ENCODE results near the gene DCXR.

The DCXR gene

DNA sequence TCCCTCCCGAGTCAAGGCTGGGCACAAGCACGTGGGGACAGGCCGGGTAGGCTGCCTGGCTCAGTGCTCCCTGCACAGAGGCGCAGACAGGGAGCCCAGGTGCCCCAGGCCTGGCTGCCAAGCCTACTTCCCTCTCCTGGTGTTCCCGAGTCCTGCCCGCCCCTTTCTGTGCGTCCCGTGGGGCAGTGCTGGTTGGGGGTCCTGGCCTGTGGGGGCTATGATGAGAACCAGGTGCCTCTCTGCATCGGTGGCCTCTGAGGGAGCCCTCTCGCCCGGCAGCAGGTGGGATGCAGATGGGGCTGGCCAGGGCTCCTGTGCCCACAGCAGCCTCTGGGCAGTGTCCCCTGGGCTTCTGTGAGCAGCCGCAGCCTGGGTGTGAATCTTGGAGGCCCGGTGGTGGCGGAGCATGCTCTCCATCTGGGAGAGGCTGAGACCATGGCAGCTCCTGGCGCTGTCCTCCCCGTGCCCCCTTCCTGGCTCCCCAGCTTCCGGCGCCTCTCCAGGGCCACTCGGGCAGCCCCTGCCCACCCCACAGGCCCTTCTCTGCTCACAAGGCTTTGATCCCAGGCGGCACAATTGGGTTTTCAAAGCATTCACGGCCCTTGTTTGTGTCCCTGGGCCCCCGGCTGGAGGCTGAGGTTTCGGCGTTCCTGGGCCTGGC, 22.1 kb downstream of the DCXR start:
- H3K27ac ChIP-seq = no peak overlapping the region
- DNase-seq (ENCODE audit: low read depth, low spot score) = no peak

DNA sequence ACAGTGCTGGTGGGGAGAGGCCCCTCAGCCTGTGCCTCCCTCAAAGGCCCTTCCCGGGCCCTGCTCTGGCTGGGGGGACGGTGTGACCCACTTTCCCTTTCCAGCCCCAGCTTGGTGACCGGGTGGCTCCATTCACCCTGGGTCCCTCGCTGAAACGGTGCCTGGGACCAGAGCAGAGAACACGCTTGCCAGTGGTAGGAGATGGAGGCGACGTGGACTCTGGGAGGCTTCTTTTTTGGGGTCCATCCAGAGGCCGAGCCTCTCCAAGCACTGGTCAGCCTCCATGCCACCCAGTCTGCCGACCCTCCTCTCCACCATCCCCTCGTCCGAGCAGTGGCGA, 22.6 kb downstream of the DCXR start:
- H3K27ac ChIP-seq = no peak overlapping the region

GRCh38 chr17:82014432-82014831, 23.1 kb downstream of the DCXR start:
- no peak for DNase-seq (ENCODE audit: low read depth, low spot score)
- H3K27ac ChIP-seq = no peak overlapping the region

More for the DNA sequence above, 22.6 kb downstream of the DCXR start:
- DNase-seq (ENCODE audit: low read depth, low spot score) = no peak

- H3K27ac ChIP-seq = no peak overlapping the region
- DNase-seq (ENCODE audit: low read depth, low spot score) = no peak
Observed at GRCh38 chr17:82013772-82014321, 23.6 kb downstream of the DCXR start.

GRCh38 chr17:82013341-82013740, 24.2 kb downstream of the DCXR start:
- DNase-seq (ENCODE audit: low read depth, low spot score) = no peak
- no peak overlapping the region for H3K27ac ChIP-seq

DNA sequence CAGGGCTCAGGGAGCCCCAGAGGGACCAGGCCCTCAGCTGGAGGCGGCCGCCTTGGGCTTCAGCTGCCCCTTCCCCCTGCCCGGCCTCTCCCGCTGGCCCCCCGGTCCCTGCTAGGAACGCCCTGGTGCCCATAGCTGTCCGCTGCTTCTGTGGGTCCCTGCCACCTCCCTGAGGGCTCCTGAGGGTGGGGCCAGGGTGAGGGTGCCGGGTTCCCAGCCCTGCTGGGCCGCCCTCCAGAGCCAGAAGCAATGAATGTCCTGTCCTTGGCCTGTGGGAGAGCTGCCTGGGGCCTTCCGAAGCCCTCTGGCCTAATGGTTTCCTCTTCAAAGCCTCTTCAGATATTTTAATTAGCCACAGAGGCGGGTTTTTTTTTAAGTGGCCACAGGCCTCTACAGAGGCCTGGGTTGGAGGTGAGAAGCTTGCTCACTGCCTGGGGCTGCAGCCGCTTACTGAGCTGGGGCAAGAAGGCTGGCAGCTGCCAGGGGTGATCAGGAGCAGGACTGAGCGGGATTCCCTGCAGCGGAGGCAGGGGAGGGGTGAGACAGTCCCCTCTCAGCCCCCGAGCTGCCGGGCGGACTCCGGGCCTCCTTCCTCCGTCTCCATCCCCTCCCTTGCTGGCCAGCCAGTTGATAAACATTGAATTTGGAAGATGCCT, 24.7 kb downstream of the DCXR start:
- no peak for DNase-seq (ENCODE audit: low read depth, low spot score)
- no peak overlapping the region for H3K27ac ChIP-seq

- DNase-seq (ENCODE audit: low read depth, low spot score) = no peak
- no peak overlapping the region for H3K27ac ChIP-seq
Observed at GRCh38 chr17:82012261-82012639, 25.2 kb downstream of the DCXR start.

- no peak overlapping the region for H3K27ac ChIP-seq
- no peak for DNase-seq (ENCODE audit: low read depth, low spot score)
Observed at GRCh38 chr17:82011617-82012187, 25.8 kb downstream of the DCXR start.

DNA sequence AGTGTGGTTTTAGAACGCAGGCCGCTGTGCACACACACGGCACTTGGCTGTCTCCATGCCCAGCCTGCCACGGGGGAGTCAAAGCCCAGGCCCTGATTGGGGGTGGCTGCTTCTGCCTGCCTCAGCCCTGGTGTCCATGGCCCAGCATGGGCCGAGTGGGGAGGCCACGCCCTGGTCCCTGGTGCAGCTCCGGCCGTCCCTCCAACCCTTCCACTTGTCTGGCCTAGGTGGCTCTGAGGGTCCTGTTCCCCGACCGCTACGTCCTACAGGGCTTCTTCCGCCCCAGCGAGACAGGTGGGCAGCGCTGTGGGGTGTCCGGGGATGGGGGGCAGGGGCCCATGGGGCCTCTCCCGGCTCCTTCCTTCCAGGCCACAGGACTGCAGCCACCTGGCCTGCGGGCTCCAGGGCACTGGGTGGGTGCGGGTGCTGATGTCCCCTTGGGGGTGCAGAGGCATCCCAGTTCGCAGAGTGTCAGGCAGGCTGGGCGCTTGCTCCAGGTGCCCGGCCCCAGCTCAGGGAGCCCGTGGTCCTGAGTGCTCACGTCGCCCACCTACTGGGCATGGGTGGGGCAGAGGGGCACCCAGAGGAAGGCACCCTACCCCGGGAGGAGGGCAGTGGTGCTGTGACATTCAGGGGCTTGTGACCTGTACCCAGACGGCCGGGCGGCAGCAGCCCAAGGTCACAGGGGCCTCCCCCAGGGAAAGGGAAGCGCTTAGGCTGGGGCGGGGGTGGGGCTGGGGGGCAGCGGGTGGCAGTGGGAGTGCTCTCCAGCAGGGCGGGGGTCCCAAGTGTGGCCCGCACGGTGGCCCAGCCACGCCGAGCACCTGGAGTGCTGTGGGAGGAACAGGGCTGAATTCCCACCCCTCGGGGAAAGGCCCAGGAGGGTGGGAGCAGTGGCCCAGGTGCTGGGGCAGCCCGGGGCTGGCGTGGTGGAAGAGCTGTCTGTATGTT, 26.6 kb downstream of the DCXR start:
- H3K27ac ChIP-seq = no peak overlapping the region
- no peak for DNase-seq (ENCODE audit: low read depth, low spot score)

GRCh38 chr17:82009413-82009812, 28.1 kb downstream of the DCXR start:
- no peak overlapping the region for H3K27ac ChIP-seq
- DNase-seq (ENCODE audit: low read depth, low spot score) = no peak

GRCh38 chr17:82008941-82009405, 28.5 kb downstream of the DCXR start:
- DNase-seq (ENCODE audit: low read depth, low spot score) = no peak
- no peak overlapping the region for H3K27ac ChIP-seq

- H3K27ac ChIP-seq = no peak overlapping the region
- DNase-seq (ENCODE audit: low read depth, low spot score) = no peak
Observed at GRCh38 chr17:82008258-82008940, 29.1 kb downstream of the DCXR start.

DNA sequence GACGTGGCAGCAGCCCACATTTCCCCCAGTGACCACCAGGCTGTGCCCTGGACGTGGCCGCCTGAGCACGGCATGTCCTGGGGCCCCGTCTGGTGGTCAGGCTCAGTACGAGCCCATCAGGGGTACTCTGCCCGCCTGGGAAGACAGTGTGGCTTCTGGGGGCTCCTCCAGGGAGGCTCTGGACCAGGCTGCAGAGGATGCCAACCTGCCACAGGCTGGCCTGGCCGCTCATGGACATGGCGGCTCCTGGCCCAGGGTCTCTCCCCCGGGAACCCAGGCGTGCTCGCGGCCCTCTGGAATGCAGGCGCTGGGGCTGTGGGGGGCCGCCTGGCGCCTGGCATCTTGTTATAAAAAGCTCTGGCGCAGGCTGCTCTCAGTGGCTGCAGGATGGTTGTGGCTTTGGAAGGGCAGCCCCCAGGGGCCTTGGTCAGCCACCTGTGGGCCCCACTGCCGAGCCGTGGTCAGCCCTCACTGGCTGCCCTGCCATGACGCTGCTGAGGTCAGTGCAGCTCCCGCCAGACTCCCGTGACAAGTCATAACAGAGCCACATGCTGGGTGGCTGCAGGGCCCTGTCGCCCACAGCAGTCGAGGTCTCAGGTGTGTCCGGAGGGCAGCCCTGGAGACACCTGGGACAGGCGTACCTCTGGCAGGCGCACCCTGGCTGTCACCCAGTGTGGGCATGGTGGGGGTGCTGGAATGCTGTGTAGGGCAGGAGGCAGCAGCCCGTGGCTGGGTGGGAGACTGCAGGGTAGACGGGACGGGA, 29.8 kb downstream of the DCXR start:
- H3K27ac ChIP-seq = no peak overlapping the region
- DNase-seq (ENCODE audit: low read depth, low spot score) = no peak

- H3K27ac ChIP-seq = no peak overlapping the region
- no peak for DNase-seq (ENCODE audit: low read depth, low spot score)
Observed at GRCh38 chr17:82007228-82007494, 30.3 kb downstream of the DCXR start.

DNA sequence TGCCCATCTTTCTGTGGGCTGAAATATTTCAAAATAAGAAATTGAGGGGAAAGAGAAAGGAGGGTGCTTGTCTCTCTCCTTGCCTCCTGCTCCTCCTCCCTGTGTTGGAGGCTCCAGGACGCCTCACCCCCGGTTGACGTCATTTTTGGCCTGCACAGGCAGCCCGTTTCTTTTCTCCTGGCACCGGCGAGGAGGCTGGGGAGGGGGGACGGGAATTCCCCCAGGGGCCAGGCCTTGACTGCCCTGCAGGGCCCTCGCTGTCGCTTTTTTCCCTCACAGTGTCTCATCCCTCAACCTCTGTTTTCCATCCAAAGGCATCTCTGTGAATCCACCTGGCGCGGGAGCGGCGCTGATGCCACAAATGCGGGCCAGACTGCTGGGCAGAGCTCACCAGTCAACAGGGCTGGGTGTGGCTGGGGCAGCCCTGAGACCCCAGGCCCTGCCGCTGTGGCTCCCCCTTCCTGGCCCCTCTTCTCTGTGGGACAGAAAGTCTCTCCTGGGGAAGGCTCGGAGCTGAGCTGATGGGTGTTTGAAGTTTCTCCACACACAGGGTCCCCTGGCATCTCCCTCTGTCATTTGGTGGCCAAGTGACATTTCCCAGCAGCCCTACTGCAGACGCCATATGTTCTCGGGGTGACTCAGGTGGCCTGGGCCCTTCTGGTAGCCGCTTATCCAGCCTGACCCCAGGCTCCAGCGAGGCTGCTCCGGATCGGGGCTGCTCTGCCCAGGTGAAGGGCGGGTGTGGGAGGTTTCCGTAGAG, 30.8 kb downstream of the DCXR start:
- H3K27ac ChIP-seq = no peak overlapping the region
- no peak for DNase-seq (ENCODE audit: low read depth, low spot score)

GRCh38 chr17:82005701-82006348, 31.7 kb downstream of the DCXR start:
- no peak overlapping the region for H3K27ac ChIP-seq
- no peak for DNase-seq (ENCODE audit: low read depth, low spot score)

- H3K27ac ChIP-seq = no peak overlapping the region
- DNase-seq (ENCODE audit: low read depth, low spot score) = no peak
Observed at GRCh38 chr17:82004517-82005455, 32.7 kb downstream of the DCXR start.
